Trophoblast cell (in vitro differentiated cells and primary cell): Measurements from ENCODE around the gene POLR2B.

Source experiments
- DNase-seq, 2 donors: peaks; one replicate each; pipeline ENCODE4 v3.0.0-alpha.2; 2016
- H2AFZ ChIP-seq: 2 replicates; pipeline ENCODE4 v1.6.1; 2013; ENCODE audit warnings: low read length, moderate library complexity, mild to moderate bottlenecking; ENCODE audit not compliant: insufficient read depth, poor library complexity
- H2AK5ac ChIP-seq: 2 replicates; pipeline ENCODE4 v1.6.1; 2013; ENCODE audit warnings: mild to moderate bottlenecking, low read length
- H2BK120ac ChIP-seq: 2 replicates; pipeline ENCODE4 v1.6.1; 2013; ENCODE audit warnings: low read length, mild to moderate bottlenecking, moderate library complexity; ENCODE audit not compliant: insufficient read depth, poor library complexity
- H2BK12ac ChIP-seq: 2 replicates; pipeline ENCODE4 v1.6.1; 2013; ENCODE audit warnings: mild to moderate bottlenecking, low read length, moderate library complexity
- H2BK5ac ChIP-seq: 2 replicates; pipeline ENCODE4 v1.6.1; 2013; ENCODE audit warnings: low read length, low read depth, moderate library complexity, mild to moderate bottlenecking; ENCODE audit not compliant: poor library complexity
- H3K14ac ChIP-seq: 2 replicates; pipeline ENCODE4 v1.6.1; 2013; ENCODE audit warnings: mild to moderate bottlenecking, low read length
- H3K18ac ChIP-seq: 2 replicates; pipeline ENCODE4 v1.6.1; 2013; ENCODE audit warnings: mild to moderate bottlenecking, low read length
- H3K23ac ChIP-seq: 2 replicates; pipeline ENCODE4 v1.6.1; 2013; ENCODE audit warnings: low read length
- H3K27ac ChIP-seq: 2 replicates; pipeline ENCODE4 v1.5.1; 2013; ENCODE audit warnings: low read depth, mild to moderate bottlenecking, inconsistent platforms, low read length, moderate library complexity
- H3K27me3 ChIP-seq: 2 replicates; pipeline ENCODE4 v1.6.1; 2013; ENCODE audit warnings: inconsistent platforms, mild to moderate bottlenecking, low read length, moderate library complexity; ENCODE audit not compliant: insufficient read depth
- H3K36me3 ChIP-seq, 2 experiments: 1 replicate in 1 of 2; 2 replicates in 1 of 2; pipeline ENCODE4 v1.6.1; 2013; ENCODE audit warnings: low read length in 2 of 2, mild to moderate bottlenecking in 2 of 2, moderate library complexity in 1 of 2; ENCODE audit not compliant: insufficient read depth in 2 of 2, control insufficient read depth in 1 of 2
- H3K4ac ChIP-seq: 2 replicates; pipeline ENCODE4 v1.6.1; 2013; ENCODE audit warnings: low read depth, mild to moderate bottlenecking, low read length, moderate library complexity
- H3K4me1 ChIP-seq, 2 experiments: 1 replicate in 1 of 2; 2 replicates in 1 of 2; pipeline ENCODE4 v1.6.1; 2013; ENCODE audit warnings: low read length in 2 of 2, mild to moderate bottlenecking in 2 of 2, moderate library complexity in 1 of 2; ENCODE audit not compliant: insufficient read depth in 2 of 2, control insufficient read depth in 1 of 2
- H3K4me2 ChIP-seq: 2 replicates; pipeline ENCODE4 v1.6.1; 2013; ENCODE audit warnings: inconsistent platforms, mild to moderate bottlenecking, low read length, moderate library complexity
- H3K4me3 ChIP-seq: 2 replicates; pipeline ENCODE4 v1.5.1; 2013; ENCODE audit warnings: mild to moderate bottlenecking, low read depth, low read length, inconsistent platforms
- H3K79me1 ChIP-seq: one replicate; pipeline ENCODE4 v1.6.1; 2013; ENCODE audit warnings: low read length
- H3K79me2 ChIP-seq: 2 replicates; pipeline ENCODE4 v1.6.1; 2013; ENCODE audit warnings: low read length, mild to moderate bottlenecking; ENCODE audit not compliant: control insufficient read depth, insufficient read depth, poor library complexity
- H3K9ac ChIP-seq: 2 replicates; pipeline ENCODE4 v1.6.1; 2013; ENCODE audit warnings: mild to moderate bottlenecking, low read length
- H3K9me3 ChIP-seq: 2 replicates; pipeline ENCODE4 v1.6.1; 2013; ENCODE audit warnings: low read depth, mild to moderate bottlenecking, control low read depth, inconsistent platforms, low read length; ENCODE audit not compliant: insufficient read depth
- H4K12ac ChIP-seq: 2 replicates; pipeline ENCODE4 v1.6.1; 2013; ENCODE audit warnings: low read depth, mild to moderate bottlenecking, low read length, moderate library complexity
- H4K8ac ChIP-seq: 2 replicates; pipeline ENCODE4 v1.6.1; 2013; ENCODE audit warnings: low read depth, mild to moderate bottlenecking, low read length, moderate library complexity
- H4K91ac ChIP-seq: one replicate; pipeline ENCODE4 v1.6.1; 2013; ENCODE audit warnings: low read depth, mild to moderate bottlenecking, low read length, moderate library complexity
- WGBS: extraction: QIAGEN DNeasy Blood & Tissue Kit; methylation state at CpG from one replicate; pipeline ENCODE4 v1.1.7; 2013; ENCODE audit warnings: missing lambda C conversion rate; ENCODE audit not compliant: insufficient read length, insufficient coverage; ENCODE audit errors: extremely low coverage; 5-methylcytosine and 5-hydroxymethylcytosine counted together

The POLR2B gene

DNA sequence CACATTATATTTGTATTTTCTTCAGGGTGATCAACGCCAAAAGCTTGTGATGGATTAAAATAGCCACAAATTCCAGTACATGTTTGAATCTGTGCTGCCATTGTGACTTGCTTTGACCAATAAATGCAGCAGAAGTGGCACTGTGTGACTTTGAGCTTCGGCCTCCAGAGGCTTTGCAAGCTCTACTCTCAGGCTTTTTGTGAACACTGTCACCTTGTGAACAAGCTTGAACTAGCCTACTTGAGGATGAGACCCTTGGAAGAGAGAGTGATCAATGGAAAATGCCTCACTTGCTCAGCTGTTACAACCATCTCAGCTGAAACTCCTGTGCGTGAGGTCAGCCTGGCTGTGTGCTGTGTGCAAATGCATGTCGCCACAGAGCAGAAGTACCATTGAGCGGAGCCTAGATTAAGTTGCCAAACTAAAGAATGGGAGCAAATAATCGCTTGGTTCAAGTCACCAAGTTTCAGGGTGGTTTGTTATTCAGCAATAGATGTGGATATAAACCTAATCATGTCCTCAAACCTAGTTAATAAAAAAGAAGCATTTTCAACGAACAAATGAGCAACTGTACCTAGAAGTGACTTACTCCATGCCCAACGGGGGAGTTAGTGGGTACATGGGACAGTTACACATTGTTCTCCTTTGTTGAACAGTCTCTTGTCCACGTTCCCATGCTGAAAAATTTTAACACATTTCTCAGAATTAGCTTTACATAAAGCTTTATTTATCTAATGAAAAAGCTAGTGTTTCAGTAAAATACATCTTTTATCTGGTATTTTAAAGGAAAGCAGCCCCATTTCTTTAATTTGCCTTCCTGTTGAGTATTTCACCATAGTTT, 24.8 kb upstream of the POLR2B start:
- H3K4me3 ChIP-seq, result no peak overlapping the region
- H4K8ac ChIP-seq, result no peak overlapping the region
- no peaks in the 10 kb centered on the region for H3K9me3 ChIP-seq
- no peak overlapping the region for H2AK5ac ChIP-seq
- no CpG with 5 or more reads among the region's 9 CpGs for WGBS
- no peak overlapping the region for H2BK12ac ChIP-seq
- H3K14ac ChIP-seq, result no peak overlapping the region
- H2BK5ac ChIP-seq, result no peak overlapping the region
- no peak overlapping the region for H2AFZ ChIP-seq
- H2BK120ac ChIP-seq, result no peak overlapping the region
- H3K4me2 ChIP-seq, result no peak overlapping the region
- DNase-seq, result no peak
- no peaks in the 10 kb centered on the region for H3K36me3 ChIP-seq
- no peak overlapping the region for H3K18ac ChIP-seq
- no peaks in the 10 kb centered on the region for H3K4me1 ChIP-seq
- H3K79me2 ChIP-seq, result no peaks in the 10 kb centered on the region
- no peak overlapping the region for H3K27ac ChIP-seq
- H3K4ac ChIP-seq, result no peak overlapping the region
- H3K79me1 ChIP-seq, result no peaks in the 10 kb centered on the region
- H3K23ac ChIP-seq, result no peak overlapping the region
- H3K27me3 ChIP-seq, result no peaks in the 10 kb centered on the region
- H4K12ac ChIP-seq, result no peak overlapping the region
- H4K91ac ChIP-seq, result no peak overlapping the region
- no peak overlapping the region for H3K9ac ChIP-seq

DNA sequence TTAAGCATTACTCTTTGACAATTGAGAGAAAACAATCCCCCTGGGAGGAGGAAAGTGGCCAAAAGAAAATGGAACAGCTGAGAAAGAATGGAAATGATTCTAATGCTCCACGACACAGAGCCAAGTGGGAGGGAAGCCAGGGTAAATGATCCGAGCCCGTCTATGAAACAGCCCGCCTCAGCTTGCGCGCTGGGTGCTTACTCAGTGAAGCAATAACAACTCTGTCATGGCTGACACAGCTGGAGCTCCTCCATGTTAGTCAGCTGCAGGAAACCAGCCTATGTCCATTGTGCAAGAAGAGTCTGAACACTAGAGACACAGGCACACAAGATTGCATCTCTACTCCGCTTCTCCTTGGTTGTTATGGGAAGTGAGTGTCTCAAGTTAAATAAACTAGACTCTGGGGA, 20.6 kb upstream of the POLR2B start:
- Histone ChIP-seq H2AK5ac (no peak overlapping the region), H3K4me2 (no peak overlapping the region), H3K4me3 (no peak overlapping the region), H4K91ac (no peak overlapping the region), H3K79me1 (no peaks in the 10 kb centered on the region), H4K12ac (no peak overlapping the region), H3K36me3 (peaks cover 2 to 7% of the 10 kb centered on the region in 2 experiments), H3K14ac (no peak overlapping the region), H4K8ac (no peak overlapping the region), H3K18ac (no peak overlapping the region), H2BK120ac (no peak overlapping the region), H3K23ac (no peak overlapping the region), H3K9me3 (no peaks in the 10 kb centered on the region), H2AFZ (no peak overlapping the region), H3K27ac (no peak overlapping the region), H3K4ac (no peak overlapping the region), H2BK12ac (no peak overlapping the region), H3K27me3 (no peaks in the 10 kb centered on the region), H3K9ac (no peak overlapping the region), H3K79me2 (no peaks in the 10 kb centered on the region), H2BK5ac (no peak overlapping the region), H3K4me1 (no peaks in the 10 kb centered on the region)
- peak; percentile 59 to 70 for DNase-seq
- WGBS, result no CpG with 5 or more reads among the region's 7 CpGs

GRCh38 chr4:56959100-56959499, 19.6 kb upstream of the POLR2B start:
- no peaks in the 10 kb centered on the region for H3K27me3 ChIP-seq
- H2BK5ac ChIP-seq, result no peak overlapping the region
- no peak overlapping the region for H2AK5ac ChIP-seq
- DNase-seq, result no peak
- no peak overlapping the region for H3K14ac ChIP-seq
- H3K79me2 ChIP-seq, result no peaks in the 10 kb centered on the region
- no peak overlapping the region for H4K8ac ChIP-seq
- no peak overlapping the region for H4K12ac ChIP-seq
- no peak overlapping the region for H3K27ac ChIP-seq
- H2BK120ac ChIP-seq, result no peak overlapping the region
- H3K79me1 ChIP-seq, result no peaks in the 10 kb centered on the region
- no peak overlapping the region for H3K4me2 ChIP-seq
- peaks cover 8 to 11% of the 10 kb centered on the region in 2 experiments for H3K36me3 ChIP-seq
- H3K18ac ChIP-seq, result no peak overlapping the region
- no peak overlapping the region for H3K23ac ChIP-seq
- H3K9me3 ChIP-seq, result no peaks in the 10 kb centered on the region
- no peak overlapping the region for H4K91ac ChIP-seq
- H3K4me3 ChIP-seq, result no peak overlapping the region
- H3K4me1 ChIP-seq, result no peaks in the 10 kb centered on the region
- H3K4ac ChIP-seq, result no peak overlapping the region
- no peak overlapping the region for H3K9ac ChIP-seq
- no CpG with 5 or more reads among the region's 1 CpG for WGBS
- no peak overlapping the region for H2AFZ ChIP-seq
- H2BK12ac ChIP-seq, result no peak overlapping the region

GRCh38 chr4:56961107-56961500, 17.6 kb upstream of the POLR2B start:
- no peak overlapping the region for H4K91ac ChIP-seq
- no peak overlapping the region for H3K23ac ChIP-seq
- H3K79me1 ChIP-seq, result no peaks in the 10 kb centered on the region
- no peaks in the 10 kb centered on the region for H3K9me3 ChIP-seq
- no peak overlapping the region for H3K4me3 ChIP-seq
- no peak overlapping the region for H4K12ac ChIP-seq
- H3K27ac ChIP-seq, result no peak overlapping the region
- H3K4me2 ChIP-seq, result no peak overlapping the region
- H2BK120ac ChIP-seq, result no peak overlapping the region
- no peak overlapping the region for H2AK5ac ChIP-seq
- no peak overlapping the region for H3K18ac ChIP-seq
- H4K8ac ChIP-seq, result no peak overlapping the region
- WGBS, result no CpG with 5 or more reads among the region's 2 CpGs
- DNase-seq, result no peak
- H3K27me3 ChIP-seq, result no peaks in the 10 kb centered on the region
- H3K14ac ChIP-seq, result no peak overlapping the region
- no peak overlapping the region for H2BK12ac ChIP-seq
- H3K4ac ChIP-seq, result no peak overlapping the region
- no peak overlapping the region for H2AFZ ChIP-seq
- no peaks in the 10 kb centered on the region for H3K79me2 ChIP-seq
- H3K36me3 ChIP-seq, result peaks cover 11 to 16% of the 10 kb centered on the region in 2 experiments
- H3K4me1 ChIP-seq, result no peaks in the 10 kb centered on the region
- H3K9ac ChIP-seq, result no peak overlapping the region
- H2BK5ac ChIP-seq, result no peak overlapping the region
